GM10266 (cell line): ENCODE results near the gene CAMSAP2.

Experiments
- DNase-seq: peaks from one replicate; pipeline ENCODE4 v3.0.0; 2012; ENCODE audit errors: extremely low spot score
- CTCF ChIP-seq: IDR thresholded peaks from 2 replicates; pipeline ENCODE4 v1.5.1; 2012; ENCODE audit warnings: mild to moderate bottlenecking, low read depth; ENCODE audit not compliant: control insufficient read depth, insufficient read depth; ENCODE audit errors: missing control alignments

CAMSAP2 gene

DNA sequence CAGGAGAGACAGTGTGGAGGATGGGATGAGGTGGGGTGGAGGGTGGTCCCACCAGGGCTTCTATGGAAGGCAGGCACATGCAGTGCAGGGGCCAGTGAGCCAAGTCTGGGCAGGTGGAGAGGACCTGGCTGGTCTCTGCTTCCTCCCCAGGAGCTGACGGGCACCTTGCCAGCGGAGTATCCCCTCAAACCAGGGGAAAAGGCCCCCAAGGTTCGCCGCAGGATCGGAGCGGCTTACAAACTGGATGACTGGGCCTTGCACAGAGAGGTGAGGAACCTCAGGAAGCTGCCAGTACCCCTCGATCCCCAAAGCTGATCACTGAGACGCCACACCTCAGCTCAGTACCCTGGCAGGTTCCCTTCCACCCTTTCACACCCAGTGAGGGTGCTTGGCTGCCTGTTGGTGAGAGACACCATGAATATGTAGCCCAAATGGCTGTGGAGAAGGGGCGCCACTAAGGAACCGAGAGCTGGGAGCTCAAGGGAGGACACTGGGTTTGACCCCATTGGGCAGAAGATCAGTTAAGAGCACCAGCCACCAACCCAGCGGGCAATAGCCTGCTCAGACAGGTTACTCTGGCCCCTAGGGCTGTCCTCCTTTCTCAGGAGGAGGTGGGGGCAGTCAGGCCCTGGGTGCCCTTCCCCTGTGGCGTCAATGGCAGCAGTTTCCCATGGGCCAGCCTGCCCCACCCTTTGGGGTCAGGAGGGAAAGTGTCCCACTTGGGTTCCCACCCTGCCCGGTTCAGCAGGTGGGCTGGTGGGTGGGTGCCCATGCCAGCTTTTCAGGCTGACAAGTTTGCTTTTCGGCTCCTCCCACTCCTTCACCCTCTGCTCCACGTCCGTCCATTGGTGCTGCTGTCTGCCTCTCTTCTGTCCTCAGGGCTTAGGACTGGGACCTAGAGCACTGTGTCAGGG lies 161.5 kb downstream of the CAMSAP2 start:
- TF ChIP-seq CTCF = no peak

DNA sequence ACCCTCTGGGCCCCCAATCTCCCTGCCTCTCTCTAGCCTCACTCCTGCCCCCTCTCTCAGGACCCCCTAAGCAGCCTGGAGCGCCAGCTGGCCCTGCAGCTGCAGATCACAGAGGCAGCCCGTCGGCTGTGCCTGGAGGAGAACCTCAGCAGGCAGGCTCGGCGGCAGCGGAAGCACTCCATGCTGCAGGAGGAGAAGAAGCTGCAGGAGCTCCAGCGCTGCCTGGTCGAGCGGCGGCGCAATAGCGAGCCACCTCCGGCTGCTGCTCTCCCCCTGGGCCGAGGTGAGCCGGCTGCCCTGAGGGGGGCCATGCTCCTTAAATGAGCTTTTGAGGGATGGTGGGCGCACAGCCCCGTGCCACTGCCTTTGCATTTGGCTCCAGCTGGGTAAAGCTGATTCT lies 162.2 kb downstream of the CAMSAP2 start:
- DNase-seq = no peak
- TF ChIP-seq CTCF = no peak

More for the DNA sequence above, 161.5 kb downstream of the CAMSAP2 start:
- DNase-seq = no peak

DNA sequence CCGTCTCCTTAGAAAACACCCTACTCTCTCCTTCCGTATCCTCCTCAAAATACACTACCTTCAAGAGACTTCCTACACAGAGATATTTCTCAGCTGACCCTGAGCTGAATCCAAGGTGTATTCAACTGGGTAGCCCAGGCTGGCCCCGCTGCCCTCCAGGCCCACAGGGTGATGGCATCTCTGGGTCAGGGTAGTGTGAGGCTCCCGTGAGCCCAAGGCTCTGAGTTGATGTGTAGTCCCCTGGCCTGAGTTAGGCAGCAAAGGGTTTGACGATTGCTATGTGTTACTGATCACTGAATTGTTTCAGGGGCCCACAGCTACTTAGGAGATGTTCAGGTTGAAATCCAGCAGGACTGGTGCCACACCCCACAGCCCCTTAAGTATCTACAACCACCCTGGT lies 162.7 kb downstream of the CAMSAP2 start:
- no peak for TF ChIP-seq CTCF

GRCh38 chr1:200901796-200902444 lies 163.2 kb downstream of the CAMSAP2 start:
- TF ChIP-seq CTCF = no peak
- no peak for DNase-seq

More for the DNA sequence above, 162.7 kb downstream of the CAMSAP2 start:
- no peak for DNase-seq

GRCh38 chr1:200903793-200904192 lies 165.1 kb downstream of the CAMSAP2 start:
- TF ChIP-seq CTCF = no peak
- no peak for DNase-seq

GRCh38 chr1:200904772-200905171 lies 166.1 kb downstream of the CAMSAP2 start:
- no peak for TF ChIP-seq CTCF
- DNase-seq = no peak
